ENCODE data around the gene ESPNL. TPM values are rescaled to one million over a fixed set of nuclear protein-coding genes. Genes with fewer than 3 reads are reported as not detected.
"Not testable (repeated sequence)": the region's sequence is repeated elsewhere in the genome, so short reads cannot be mapped to it uniquely, and the experiment has no call there.

The ESPNL gene
- total RNA-seq, 2 experiments from 2014 or later, result 0.11 to 0.27 TPM

DNA sequence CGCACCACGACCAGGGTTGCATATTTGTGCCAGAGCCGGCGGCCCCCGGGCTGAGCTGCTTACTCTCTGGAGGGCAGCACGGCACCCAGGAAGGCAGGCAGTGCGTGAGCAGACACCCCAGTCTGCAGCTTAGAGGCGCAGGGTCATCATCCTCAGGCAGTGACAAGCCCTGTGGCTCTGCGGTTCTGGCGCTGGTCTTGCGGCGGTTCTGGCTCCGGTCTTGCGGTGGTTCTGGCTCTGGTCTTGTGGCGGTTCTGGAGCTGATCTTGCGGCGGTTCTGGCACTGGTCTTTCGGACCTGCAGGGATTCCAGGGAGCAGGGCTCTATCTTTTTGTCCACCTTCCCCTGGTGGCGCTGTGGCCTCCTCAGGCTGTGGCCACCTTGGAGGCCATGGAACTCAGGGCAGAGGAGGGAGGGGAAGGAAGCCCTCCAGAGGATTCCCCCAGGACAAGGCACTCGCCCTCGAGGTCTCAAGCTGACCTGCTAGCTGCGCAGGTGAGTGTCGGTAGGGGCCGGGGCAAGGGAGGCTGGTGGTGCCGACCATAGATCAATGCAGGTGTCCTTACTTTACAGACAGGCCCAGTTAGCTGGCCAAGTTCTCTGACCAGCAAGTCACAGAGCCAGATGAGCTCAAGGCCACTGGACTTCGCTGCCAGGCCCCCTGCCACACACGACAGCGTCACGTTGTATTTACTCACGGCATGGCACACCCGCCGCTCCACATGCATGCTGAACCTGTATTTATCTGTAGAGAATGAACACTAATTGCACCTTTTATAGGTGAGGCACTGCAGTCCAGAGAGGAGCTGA, 14.9 kb downstream of the ESPNL start:
- ATAC-seq (no peak), DNase-seq (no peak)
- Mint-ChIP-seq H3K9me3 (peaks cover 8% of the 10 kb centered on the region), H3K4me1 (ENCODE audit: low read depth) (no peaks in the 10 kb centered on the region), H3K27ac (no peak overlapping the region), H3K4me3 (no peak overlapping the region), H3K36me3 (ENCODE audit: low read depth) (no peaks in the 10 kb centered on the region), H3K27me3 (no peaks in the 10 kb centered on the region)
- CTCF ChIA-PET, result no interaction called here
- TF ChIP-seq, protein P1, sequence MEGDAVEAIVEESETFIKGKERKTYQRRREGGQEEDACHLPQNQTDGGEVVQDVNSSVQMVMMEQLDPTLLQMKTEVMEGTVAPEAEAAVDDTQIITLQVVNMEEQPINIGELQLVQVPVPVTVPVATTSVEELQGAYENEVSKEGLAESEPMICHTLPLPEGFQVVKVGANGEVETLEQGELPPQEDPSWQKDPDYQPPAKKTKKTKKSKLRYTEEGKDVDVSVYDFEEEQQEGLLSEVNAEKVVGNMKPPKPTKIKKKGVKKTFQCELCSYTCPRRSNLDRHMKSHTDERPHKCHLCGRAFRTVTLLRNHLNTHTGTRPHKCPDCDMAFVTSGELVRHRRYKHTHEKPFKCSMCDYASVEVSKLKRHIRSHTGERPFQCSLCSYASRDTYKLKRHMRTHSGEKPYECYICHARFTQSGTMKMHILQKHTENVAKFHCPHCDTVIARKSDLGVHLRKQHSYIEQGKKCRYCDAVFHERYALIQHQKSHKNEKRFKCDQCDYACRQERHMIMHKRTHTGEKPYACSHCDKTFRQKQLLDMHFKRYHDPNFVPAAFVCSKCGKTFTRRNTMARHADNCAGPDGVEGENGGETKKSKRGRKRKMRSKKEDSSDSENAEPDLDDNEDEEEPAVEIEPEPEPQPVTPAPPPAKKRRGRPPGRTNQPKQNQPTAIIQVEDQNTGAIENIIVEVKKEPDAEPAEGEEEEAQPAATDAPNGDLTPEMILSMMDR (IDR thresholded peaks at IDR 0.05), result no peak
- intact Hi-C loops (cut with micrococcal nuclease), result no loop called here
- POLR2A ChIA-PET, result no interaction called here

DNA sequence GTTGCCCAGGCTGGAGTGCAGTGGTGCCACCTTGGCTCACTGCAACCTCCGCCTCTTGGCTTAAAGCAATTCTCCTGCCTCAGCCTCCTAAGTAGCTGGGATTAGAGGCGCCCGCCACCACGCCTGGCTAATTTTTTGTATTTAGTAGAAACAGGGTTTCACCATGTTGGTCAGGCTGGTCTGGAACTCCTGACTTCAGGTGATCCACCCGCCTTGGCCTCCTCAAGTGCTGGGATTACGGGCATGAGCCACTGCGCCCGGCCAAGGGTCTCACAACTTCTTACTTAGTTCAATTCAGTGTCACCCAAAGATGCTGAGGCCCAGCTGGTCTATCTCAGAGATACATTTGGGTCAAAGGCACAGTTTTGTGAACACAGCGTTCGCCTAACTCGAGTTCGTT, 15.6 kb downstream of the ESPNL start:
- CTCF ChIA-PET, ATAC-seq: not testable (repeated sequence)

DNA sequence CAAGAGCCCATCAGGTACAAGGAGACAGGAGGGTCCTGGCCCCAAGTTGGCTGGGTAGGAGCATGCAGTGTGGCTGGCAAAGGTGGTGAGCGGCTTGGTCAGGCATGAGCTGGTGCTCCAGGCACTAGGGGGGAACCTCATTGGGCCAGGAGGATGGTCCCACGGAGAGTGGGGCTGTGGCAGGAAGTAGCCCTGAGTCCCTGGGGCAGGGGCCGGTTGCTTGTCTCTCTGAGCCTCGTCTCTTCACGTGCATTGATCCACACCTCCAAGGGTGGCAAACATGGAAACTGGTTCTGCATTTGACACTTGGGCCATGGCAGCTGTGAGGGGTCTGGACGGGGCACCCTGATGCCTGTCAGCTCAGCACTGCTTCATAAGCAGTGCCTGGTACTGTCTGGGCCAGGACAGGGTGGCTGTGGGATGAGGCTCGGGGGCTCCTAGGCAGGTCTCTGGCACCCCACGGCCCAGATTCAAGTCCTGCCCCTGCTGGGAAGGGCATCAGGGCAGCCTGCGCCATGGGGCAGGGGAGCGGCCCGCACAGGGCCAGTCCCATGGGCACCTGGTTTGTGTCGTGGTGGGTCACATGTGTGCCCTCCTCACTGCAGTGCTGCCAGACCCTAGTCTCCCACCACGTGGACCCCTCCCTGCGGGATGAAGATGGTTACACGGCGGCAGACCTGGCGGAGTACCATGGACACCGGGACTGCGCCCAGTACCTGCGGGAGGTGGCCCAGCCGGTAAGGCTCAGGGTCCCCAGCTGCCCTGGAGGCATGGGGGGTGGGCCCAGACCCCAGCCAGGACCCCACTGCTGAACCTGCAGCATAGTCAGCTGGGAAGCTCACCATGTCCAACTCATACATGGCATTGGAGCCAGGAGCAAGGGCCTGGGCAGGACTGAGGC, 16.4 kb downstream of the ESPNL start:
- no peaks in the 10 kb centered on the region for H3K27me3 Mint-ChIP-seq
- H3K9me3 Mint-ChIP-seq, result peaks cover 8% of the 10 kb centered on the region
- ATAC-seq, result no peak

More for the DNA sequence above, 15.6 kb downstream of the ESPNL start:
- H3K27ac Mint-ChIP-seq; POLR2A ChIA-PET; H3K9me3 Mint-ChIP-seq; H3K36me3 Mint-ChIP-seq (ENCODE audit: low read depth); H3K27me3 Mint-ChIP-seq; H3K4me3 Mint-ChIP-seq; DNase-seq; intact Hi-C loops (cut with micrococcal nuclease); H3K4me1 Mint-ChIP-seq (ENCODE audit: low read depth): not testable (repeated sequence)

DNA sequence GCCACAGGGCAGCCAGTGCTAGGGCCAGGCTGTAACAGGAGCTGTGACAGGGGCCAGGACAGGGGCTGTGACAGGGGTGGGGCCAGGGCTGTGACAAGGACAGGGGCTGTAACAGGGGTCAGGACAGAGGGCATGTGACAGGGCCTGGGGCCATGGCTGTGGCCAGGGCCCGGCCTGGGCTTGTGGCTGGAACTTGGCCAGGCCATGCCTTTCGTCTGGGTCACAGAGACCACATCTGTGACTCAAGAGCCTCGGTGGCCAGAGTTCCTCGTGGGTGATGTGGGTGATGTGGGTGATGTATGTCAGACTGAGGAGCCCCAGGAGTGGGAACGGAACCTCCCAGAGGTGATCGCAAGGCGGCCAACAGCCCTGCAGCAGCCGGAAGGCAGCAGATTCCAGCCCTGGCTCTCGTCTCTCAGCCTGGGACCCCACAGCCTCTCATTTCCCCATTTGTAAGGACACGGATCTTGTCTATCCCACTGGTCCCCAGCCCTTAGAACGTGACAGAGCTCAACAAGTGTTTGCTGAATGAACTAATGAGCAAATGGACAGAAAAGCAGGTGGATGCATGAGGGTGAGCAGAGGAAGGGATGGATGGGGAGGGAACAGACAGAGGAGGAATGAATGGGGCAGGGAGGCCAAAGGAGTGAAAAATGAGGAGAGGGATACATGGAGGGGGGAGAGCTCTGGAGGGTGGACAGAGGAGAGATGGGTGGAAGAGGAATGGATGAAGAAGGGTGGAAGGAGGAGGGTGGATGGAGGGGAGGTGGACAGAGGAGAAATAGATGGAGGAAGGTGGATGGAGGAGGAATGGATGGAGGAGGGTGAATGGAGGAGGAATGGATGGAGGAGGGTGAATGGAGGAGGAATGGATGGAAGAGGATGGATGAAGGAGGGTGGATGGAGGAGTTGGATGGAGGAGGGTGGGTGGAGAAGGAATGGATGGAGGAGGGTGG, 17.3 kb downstream of the ESPNL start:
- no peak overlapping the region for H3K27ac Mint-ChIP-seq
- H3K4me3 Mint-ChIP-seq, result no peak overlapping the region
- DNase-seq (no peak), ATAC-seq (no peak)
- ChIA-PET POLR2A (no interaction called here), CTCF (no interaction called here)
- intact Hi-C loops (cut with micrococcal nuclease), result no loop called here
- no peaks in the 10 kb centered on the region for H3K36me3 Mint-ChIP-seq (ENCODE audit: low read depth)
- H3K4me1 Mint-ChIP-seq (ENCODE audit: low read depth), result no peaks in the 10 kb centered on the region
- peaks cover 8% of the 10 kb centered on the region for H3K9me3 Mint-ChIP-seq
- no peaks in the 10 kb centered on the region for H3K27me3 Mint-ChIP-seq
- TF ChIP-seq, protein P1 (IDR thresholded peaks at IDR 0.05), result no peak

More for the DNA sequence above, 16.4 kb downstream of the ESPNL start:
- DNase-seq, result no peak
- H3K27ac Mint-ChIP-seq, result no peak overlapping the region
- ChIA-PET CTCF (no interaction called here), POLR2A (no interaction called here)
- TF ChIP-seq, protein P1 (IDR thresholded peaks at IDR 0.05), result no peak
- H3K4me3 Mint-ChIP-seq, result no peak overlapping the region
- no peaks in the 10 kb centered on the region for H3K4me1 Mint-ChIP-seq (ENCODE audit: low read depth)
- intact Hi-C loops (cut with micrococcal nuclease), result no loop called here
- no peaks in the 10 kb centered on the region for H3K36me3 Mint-ChIP-seq (ENCODE audit: low read depth)
